ENCODE results near the gene SLC37A2.

GRCh38 chr11:125016413-125016812, 46.7 kb upstream of the SLC37A2 start:
- TF ChIP-seq, protein P1, sequence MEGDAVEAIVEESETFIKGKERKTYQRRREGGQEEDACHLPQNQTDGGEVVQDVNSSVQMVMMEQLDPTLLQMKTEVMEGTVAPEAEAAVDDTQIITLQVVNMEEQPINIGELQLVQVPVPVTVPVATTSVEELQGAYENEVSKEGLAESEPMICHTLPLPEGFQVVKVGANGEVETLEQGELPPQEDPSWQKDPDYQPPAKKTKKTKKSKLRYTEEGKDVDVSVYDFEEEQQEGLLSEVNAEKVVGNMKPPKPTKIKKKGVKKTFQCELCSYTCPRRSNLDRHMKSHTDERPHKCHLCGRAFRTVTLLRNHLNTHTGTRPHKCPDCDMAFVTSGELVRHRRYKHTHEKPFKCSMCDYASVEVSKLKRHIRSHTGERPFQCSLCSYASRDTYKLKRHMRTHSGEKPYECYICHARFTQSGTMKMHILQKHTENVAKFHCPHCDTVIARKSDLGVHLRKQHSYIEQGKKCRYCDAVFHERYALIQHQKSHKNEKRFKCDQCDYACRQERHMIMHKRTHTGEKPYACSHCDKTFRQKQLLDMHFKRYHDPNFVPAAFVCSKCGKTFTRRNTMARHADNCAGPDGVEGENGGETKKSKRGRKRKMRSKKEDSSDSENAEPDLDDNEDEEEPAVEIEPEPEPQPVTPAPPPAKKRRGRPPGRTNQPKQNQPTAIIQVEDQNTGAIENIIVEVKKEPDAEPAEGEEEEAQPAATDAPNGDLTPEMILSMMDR (IDR thresholded peaks at IDR 0.05) = no peak
- no peak for TF ChIP-seq EP300 (IDR thresholded peaks at IDR 0.05)
